ENCODE results near the gene SMIM22.

DNA sequence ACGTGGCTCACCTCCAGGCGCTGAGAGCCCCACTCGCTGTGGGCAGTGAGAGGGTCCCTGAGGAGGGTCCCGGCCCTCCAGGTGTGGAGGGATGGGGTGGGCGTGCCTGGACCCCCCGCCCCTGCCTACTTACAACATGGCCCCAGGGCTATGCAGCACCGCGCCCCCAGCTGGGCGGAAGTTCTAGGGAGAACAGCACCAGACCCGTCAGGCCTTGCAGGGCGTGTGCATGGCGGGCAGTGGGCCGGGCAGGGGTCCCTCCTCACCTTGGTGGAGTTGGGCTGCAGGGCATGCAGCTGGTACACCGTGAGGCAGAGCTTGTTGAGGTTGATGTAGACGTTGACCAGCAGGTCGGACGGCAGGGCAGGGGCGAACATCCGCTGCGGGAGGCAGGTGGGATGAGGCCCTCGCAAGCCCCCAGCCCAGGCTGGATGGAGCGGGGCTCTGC lies 2.7 kb downstream of the SMIM22 start:
- TF ChIP-seq, protein P1, sequence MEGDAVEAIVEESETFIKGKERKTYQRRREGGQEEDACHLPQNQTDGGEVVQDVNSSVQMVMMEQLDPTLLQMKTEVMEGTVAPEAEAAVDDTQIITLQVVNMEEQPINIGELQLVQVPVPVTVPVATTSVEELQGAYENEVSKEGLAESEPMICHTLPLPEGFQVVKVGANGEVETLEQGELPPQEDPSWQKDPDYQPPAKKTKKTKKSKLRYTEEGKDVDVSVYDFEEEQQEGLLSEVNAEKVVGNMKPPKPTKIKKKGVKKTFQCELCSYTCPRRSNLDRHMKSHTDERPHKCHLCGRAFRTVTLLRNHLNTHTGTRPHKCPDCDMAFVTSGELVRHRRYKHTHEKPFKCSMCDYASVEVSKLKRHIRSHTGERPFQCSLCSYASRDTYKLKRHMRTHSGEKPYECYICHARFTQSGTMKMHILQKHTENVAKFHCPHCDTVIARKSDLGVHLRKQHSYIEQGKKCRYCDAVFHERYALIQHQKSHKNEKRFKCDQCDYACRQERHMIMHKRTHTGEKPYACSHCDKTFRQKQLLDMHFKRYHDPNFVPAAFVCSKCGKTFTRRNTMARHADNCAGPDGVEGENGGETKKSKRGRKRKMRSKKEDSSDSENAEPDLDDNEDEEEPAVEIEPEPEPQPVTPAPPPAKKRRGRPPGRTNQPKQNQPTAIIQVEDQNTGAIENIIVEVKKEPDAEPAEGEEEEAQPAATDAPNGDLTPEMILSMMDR (IDR thresholded peaks at IDR 0.05) = no peak
- TF ChIP-seq POLR2A (IDR thresholded peaks at IDR 0.05) = no peak

Measured in Peyer's patch (tissue), 4 donors.